Measurements from ENCODE around the gene NDUFB4.
"Not testable (repeated sequence)": the region's sequence is repeated elsewhere in the genome, so short reads cannot be mapped to it uniquely, and the experiment has no call there.

The NDUFB4 gene

DNA sequence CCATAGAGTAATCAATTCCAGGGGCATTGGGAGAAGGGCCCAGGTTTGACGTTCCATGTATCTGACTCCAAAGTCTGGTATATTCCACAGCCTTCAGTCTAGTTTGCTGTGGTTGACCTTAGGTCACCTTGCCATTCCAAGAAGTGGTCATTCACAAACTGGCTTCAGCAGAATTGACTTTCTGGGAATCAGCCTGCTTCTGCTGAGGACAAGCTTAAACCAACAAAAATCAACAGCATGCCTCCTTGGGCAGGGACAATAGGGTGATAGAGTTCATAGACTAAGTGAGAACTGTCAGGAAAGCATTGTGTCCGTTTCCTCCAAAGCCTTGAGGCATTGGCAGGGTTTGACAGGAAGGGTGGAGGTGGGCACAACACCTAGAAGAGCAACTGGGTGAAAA is 24.1 kb upstream of the NDUFB4 start:
- no peak for DNase-seq

DNA sequence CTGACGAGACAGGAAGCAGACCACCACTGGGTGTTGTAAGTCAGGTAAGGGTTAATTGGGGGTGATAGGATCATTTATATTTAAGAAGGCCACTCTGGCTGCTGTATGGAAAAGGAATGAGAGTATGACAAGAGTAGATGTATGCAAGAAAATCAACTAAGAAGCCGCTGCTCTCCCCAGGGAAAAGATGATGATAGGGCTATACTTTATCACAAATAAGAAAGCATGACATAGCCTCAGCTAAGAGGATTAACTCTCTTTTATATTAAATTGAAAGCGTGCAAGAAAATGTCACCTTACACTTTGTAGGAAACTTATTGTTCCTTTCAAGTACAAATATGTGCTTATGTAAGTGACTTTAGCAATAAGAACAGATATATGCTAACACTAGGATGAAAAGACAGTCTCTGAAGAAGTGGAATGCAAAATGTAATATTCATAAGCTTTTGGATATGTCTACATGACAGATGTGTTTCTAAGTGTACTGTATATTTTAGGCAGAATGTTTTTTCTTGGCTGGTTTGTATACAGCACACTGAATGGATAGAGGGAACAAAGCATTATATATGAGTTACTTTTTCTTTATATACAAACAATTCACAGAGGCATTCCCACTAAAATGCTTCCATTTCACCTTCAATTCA is 8.7 kb upstream of the NDUFB4 start:
- no peak for DNase-seq

DNA sequence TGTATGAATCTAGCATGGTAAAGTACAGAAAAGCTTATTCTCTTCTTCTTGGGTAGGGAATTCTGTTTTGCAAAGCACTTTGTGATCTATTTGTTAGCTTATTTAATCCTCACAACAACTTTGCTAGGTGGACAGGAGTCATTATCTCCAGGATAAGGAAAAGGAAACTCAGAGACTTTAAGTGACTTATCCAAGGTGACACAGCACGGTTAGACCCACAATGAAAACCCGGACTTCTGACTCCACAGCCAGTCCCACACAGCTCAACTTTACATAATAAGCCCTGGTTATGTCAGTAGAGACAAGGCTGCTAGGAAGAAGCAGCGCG is 384 bp upstream of the NDUFB4 start:
- no peak for DNase-seq

- DNase-seq = no peak
Observed at GRCh38 chr3:120596853-120597223, 702 bp downstream of the NDUFB4 start.

DNA sequence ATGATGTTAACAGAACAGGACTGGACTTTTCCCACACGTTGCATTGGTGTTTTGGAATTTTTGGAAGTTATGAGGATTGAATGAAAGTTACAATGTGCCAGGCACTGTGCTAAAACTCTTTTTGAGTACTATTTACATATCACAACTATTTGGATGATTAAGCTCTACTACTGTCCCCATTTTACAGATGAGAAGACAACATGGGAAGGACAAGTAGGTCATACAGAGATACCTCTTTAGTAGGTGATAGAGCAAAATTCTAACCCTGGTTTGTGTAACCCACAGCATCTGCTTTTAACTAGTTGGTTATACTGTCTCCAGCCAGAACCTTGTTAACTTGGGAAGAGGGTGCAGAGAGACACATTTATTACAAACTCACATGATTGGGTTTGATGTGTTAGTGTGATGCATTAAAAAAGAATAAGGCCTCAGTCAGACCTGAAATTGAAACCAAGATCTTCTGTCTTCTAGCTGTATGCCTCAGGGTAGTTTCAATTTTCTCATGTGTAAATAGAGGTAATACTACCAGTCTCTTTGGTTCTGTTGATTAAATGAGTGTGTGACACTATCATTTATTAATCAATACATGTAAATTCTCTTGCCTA is 1.4 kb downstream of the NDUFB4 start:
- DNase-seq = no peak

DNA sequence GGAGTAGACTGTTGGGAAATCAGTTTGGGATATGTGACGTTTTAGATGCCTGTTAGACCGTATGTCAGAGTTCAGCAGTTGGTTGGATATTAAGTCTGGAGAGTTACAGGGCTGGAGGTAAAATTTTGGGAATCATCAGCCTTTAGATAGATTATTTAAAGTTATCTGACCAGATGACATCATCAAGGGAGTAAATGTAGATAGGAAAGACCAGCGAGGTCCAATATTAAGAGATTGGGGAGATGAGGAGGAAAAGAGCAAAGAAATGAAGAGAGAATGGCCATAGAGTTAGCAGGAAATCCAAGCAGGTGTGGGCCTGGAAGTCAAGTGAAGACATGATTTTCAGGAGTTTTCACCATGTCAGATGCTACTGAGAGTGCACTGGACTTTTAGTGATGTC is 3.1 kb downstream of the NDUFB4 start:
- no peak for DNase-seq

DNA sequence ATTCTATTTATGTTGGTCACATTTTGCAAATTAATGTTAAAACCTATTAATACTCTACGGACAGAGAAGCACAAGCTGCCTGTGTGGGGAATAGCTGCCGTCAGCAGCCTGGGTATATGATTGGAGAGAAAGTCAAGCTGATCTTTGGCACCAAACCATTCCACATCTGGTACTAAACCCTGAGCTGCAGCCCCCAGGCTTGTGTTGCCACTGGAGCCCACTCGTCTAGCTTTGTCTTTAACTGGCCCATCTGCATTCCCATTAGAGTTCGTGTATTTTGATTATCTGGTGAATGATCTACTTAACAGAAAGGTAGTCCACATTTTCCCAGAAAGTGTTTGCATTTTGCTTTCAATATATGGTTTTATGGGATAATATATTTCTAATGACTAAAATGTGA is 5.4 kb downstream of the NDUFB4 start:
- DNase-seq = no peak

DNA sequence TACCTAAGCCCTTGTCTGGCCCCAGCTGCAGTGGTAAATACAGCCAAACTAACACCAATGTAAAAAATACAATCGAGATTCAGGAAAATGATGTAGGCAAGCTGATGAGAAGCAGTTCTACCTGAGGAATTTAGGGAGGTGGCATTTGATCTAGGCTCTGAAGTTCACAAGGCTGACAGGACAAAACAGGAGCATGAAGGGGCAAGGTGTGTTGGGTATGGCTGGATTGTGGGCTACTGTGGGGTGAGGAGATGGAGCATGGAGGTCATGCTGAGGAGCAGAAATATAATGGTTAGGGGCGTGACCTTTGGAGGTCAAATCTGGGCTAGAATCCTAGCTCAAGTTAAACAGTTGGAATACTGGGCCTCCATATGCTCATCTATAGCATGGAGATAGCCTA is 6.5 kb downstream of the NDUFB4 start:
- no peak for DNase-seq

DNA sequence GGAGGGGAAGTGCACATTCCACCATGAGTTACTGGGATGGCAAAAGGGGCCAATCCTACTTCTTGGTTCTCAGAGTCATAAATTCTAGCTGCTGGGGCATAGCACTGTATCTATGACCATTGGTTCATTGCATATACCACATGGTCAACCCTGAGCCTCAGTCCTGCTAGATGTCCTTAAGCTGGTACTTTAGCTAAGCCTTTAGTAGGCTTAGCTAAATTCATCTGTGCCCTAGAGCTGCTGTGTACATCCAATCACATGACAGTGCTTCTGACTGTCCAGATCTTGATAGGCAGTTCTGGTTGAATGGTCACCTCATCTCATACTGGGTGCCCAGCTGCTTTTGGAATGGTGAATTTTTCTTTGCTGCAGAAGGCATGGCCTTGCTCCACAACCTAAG is 8.2 kb downstream of the NDUFB4 start:
- no peak for DNase-seq

DNA sequence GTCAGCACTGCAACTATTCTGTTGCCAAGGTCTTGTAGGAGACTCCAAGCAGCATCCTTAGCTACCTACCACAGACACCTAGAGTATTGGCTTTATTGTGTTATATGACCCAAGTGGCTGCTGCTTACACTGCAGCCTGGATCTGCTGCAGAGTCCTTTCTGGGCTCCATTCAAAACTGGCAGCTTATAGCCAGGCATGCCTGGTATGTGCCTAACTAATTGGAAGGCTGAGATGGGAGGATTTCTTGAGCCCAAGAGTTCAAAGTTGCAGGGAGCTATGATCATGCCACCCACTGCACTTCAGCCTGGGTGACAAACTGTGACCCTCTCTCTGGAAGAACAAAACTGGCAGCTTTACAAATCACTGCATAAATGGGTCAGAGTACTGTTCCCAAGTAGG is 8.6 kb downstream of the NDUFB4 start:
- DNase-seq = no peak

- no peak for DNase-seq
Observed at GRCh38 chr3:120608506-120608905, 12.4 kb downstream of the NDUFB4 start.

GRCh38 chr3:120614765-120615164 is 18.6 kb downstream of the NDUFB4 start:
- peak in 1 of 2 experiments; percentile 39 for DNase-seq

DNA sequence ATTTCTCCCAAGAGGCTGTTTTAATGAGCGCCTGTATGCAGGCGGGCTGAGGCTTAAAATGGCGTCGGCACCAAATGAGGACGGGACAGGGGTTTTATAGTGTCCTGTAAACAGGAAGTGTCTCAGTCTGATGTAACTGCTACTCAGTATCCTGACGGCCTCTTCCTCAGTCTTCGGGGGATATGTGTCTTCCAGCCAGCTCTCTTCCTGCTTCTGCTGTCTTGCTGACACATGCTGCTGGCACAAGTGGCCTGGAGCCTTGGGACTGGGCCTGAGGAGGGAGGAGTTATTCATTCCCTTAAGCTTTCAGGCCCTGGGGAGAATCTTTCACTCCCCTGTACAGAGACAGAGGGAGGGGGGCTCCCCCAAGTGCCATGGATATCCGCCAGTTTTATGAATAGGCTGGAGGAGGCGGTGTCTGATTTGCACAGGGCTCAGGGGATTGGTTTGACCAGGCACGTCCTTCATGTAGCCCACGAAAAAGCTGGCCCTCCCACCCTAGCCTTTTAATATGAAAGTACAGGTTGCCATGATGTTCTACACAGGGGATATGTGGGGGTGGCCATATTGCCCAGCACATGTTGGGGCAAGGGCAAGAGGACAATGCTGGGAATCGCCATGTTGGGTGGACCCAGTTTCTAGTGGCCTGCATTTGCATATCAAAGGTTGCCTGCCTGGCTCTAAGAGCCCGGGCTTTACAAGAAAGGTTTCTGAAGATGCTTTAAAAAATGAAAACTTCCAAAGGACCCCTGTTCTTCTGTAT is 19.9 kb downstream of the NDUFB4 start:
- peak; percentile 99 to 100 for DNase-seq

- DNase-seq = peak; percentile 29 to 34
Observed at GRCh38 chr3:120616745-120617144, 20.6 kb downstream of the NDUFB4 start.

DNA sequence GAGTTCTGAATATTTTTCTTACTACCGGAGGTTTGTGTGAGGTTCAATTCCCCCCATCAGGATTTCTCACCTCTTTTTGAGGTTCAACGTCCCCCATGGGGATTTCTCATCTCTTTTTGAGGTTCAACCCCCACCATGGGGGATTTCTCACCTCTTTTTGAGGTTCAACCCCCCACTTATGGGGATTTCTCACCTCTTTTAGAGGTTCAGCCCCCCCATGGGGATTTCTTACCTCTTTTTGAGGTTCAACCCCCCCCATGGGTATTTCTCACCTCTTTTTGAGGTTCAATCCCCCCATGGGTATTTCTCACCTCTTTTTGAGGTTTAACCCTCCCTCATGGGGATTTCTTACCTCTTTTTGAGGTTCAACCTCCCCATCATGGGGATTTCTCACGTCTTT is 26.3 kb downstream of the NDUFB4 start:
- no peak for DNase-seq

DNA sequence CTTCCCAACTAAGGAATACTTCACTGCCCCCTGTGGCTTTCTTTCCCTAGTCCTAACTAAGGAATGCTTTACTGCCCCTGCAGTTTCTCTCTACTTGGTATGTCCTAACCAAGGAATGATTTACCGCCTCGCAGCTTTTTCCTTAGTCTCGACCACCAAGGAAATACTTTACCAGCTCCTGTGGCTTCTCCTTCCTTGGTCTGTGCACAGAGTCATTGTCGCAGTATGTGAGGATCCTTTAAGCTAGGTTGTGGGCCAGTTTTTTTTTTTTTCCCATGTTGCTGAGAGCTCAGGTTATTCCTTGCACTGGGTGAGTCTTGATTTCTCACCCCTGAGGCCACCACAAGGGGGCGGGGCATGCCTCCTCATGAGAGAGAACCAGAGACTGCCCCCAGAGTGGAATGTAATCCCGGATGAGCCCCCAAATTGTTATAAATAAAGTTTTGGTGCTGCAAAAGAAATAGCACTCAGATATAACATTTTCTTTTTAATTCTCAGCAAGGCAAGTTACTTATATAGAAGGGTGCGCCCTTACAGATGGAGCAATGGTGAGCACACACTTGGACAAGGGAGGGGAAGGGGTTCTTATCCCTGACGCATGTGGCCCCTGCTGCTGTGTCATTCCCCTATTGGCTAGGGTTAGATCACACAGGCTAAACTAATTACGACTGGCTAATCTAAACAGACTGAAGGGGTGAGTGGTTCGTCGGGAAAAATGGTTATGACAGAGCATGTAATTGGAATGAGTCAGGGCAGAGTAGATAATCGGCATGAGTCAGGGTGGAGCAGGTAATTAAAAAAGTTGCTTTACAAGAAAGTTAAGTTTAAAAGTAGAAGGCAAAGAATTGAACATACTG is 27.0 kb downstream of the NDUFB4 start:
- DNase-seq = peak; percentile 10 to 59

DNA sequence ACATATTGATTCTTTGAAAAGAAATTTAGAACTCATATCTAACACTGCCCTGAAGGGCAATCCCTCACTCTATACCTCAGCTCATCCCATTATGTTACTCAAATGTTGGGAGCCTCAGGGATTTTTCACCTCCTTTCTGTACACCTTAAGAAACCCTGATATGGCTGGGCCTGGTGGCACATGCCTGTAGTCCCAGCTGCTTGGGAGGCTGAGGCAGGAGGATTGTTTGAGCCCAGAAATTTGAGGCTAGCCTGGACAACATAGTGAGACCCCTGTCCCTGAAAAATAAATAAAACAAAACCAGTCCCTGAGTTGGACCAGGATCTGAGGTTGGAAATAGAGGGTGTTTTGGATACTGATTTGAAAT is 27.6 kb downstream of the NDUFB4 start:
- no peak for DNase-seq

DNA sequence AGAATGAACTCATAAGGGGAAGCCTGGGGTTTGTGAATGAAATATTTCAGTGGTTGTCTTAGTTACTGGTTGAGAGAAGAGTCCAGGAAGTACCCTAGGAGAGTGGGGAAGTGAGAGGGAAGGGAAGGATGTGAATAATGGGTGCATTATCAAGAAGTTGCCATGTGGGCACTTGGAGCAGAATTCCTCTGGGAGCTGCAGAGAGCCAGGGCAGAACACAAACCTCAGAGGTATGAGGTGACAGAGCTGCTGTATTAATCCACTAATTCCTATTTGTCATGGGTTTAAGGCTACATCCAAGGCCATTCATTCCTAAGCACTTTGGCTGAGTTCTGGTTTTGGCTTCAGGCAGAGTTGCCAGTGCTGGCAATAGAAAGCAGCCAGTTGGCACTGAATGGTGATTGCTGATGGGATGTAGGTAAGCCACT is 29.0 kb downstream of the NDUFB4 start:
- DNase-seq = no peak

GRCh38 chr3:120634539-120634938 is 38.4 kb downstream of the NDUFB4 start:
- DNase-seq = no peak

- no peak for DNase-seq
Observed at GRCh38 chr3:120636795-120637401, 40.8 kb downstream of the NDUFB4 start.

GRCh38 chr3:120637851-120638559 is 41.9 kb downstream of the NDUFB4 start:
- DNase-seq = no peak

DNA sequence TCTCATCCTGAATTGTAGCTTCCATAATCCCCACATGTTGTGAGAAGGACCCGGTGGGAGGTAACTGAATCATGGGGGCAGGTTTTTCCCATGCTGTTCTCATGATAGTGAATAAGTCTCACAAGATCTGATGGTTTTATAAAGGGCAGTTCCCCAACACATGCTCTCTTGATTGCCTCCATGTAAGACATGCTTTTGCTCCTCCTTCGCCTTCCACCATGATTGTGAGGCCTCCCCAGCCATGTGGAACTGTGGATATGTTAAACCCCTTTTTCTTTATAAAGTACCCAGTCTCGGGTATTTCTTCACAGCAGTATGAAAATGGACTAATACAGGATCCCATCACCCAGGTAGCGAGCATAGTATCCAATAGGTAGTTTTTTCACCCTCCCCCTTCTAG is 42.7 kb downstream of the NDUFB4 start:
- DNase-seq = not testable (repeated sequence)

- DNase-seq = no peak
Observed at GRCh38 chr3:120640231-120640630, 44.1 kb downstream of the NDUFB4 start.

Data from NCI-H526 (cell line).